Measurements from ENCODE around the gene AIG1.
"Not testable (repeated sequence)": the region's sequence is repeated elsewhere in the genome, so short reads cannot be mapped to it uniquely, and the experiment has no call there.

AIG1 gene

GRCh38 chr6:143241111-143241510 lies 180.4 kb downstream of the AIG1 start:
- no peak for DNase-seq

GRCh38 chr6:143241911-143242310 lies 181.2 kb downstream of the AIG1 start:
- peak; percentile 19 for DNase-seq

- peak; percentile 33 for DNase-seq
Measured at GRCh38 chr6:143243786-143244185, 183.1 kb downstream of the AIG1 start.

- DNase-seq: no peak
Measured at GRCh38 chr6:143245656-143246055, 185.0 kb downstream of the AIG1 start.

- not testable (repeated sequence) for DNase-seq
Measured at GRCh38 chr6:143246166-143246775, 185.6 kb downstream of the AIG1 start.

- DNase-seq: no peak
Measured at GRCh38 chr6:143247586-143247985, 186.9 kb downstream of the AIG1 start.

- DNase-seq: no peak
Measured at GRCh38 chr6:143248359-143248758, 187.7 kb downstream of the AIG1 start.

GRCh38 chr6:143251288-143251687 lies 190.6 kb downstream of the AIG1 start:
- DNase-seq: no peak

GRCh38 chr6:143252961-143253360 lies 192.3 kb downstream of the AIG1 start:
- DNase-seq: no peak

GRCh38 chr6:143253586-143253985 lies 192.9 kb downstream of the AIG1 start:
- no peak for DNase-seq

- DNase-seq: no peak
Measured at GRCh38 chr6:143258945-143259344, 198.3 kb downstream of the AIG1 start.

- DNase-seq: no peak
Measured at GRCh38 chr6:143260857-143261256, 200.2 kb downstream of the AIG1 start.

GRCh38 chr6:143261899-143262436 lies 201.3 kb downstream of the AIG1 start:
- DNase-seq: no peak

GRCh38 chr6:143262859-143263258 lies 202.2 kb downstream of the AIG1 start:
- no peak for DNase-seq

- peak; percentile 97 for DNase-seq
Measured at GRCh38 chr6:143264379-143264778, 203.7 kb downstream of the AIG1 start.

- peak; percentile 34 for DNase-seq
Measured at GRCh38 chr6:143264986-143265764, 204.5 kb downstream of the AIG1 start.

GRCh38 chr6:143267760-143268159 lies 207.1 kb downstream of the AIG1 start:
- DNase-seq: no peak

- DNase-seq: no peak
Measured at GRCh38 chr6:143268439-143268838, 207.8 kb downstream of the AIG1 start.

GRCh38 chr6:143270026-143270425 lies 209.3 kb downstream of the AIG1 start:
- DNase-seq: no peak

GRCh38 chr6:143271024-143271423 lies 210.3 kb downstream of the AIG1 start:
- peak; percentile 31 for DNase-seq

- no peak for DNase-seq
Measured at GRCh38 chr6:143276436-143276835, 215.7 kb downstream of the AIG1 start.

GRCh38 chr6:143279385-143279784 lies 218.7 kb downstream of the AIG1 start:
- peak; percentile 79 for DNase-seq

GRCh38 chr6:143283887-143284645 lies 223.4 kb downstream of the AIG1 start:
- no peak for DNase-seq
